Effector memory CD4-positive, alpha-beta T cell (primary cell): ENCODE results near the gene TRIOBP.
"Not testable (repeated sequence)": the region's sequence is repeated elsewhere in the genome, so short reads cannot be mapped to it uniquely, and the experiment has no call there.

ENCODE experiments used
- DNase-seq, 3 donors: peaks; one replicate each; pipeline ENCODE4 v3.0.0-alpha.2; 2020
- H3K27ac ChIP-seq: 2 replicates; pipeline ENCODE4 v1.7.0; 2013; ENCODE audit warnings: mild to moderate bottlenecking, low read length, moderate library complexity; ENCODE audit not compliant: insufficient read depth, poor library complexity, severe bottlenecking
- H3K27me3 ChIP-seq: replicated peaks from 2 replicates; pipeline ENCODE4 v1.7.0; 2013; ENCODE audit warnings: mild to moderate bottlenecking, low read length; ENCODE audit not compliant: insufficient read depth, control insufficient read depth, poor library complexity, severe bottlenecking
- H3K36me3 ChIP-seq: 2 replicates; pipeline ENCODE4 v1.7.0; 2013; ENCODE audit warnings: mild to moderate bottlenecking, low read length, moderate library complexity; ENCODE audit not compliant: control insufficient read depth, insufficient read depth
- H3K4me1 ChIP-seq: 2 replicates; pipeline ENCODE4 v1.7.0; 2013; ENCODE audit warnings: low read length, mild to moderate bottlenecking; ENCODE audit not compliant: control insufficient read depth, insufficient read depth, poor library complexity, severe bottlenecking
- H3K4me3 ChIP-seq: 2 replicates; pipeline ENCODE4 v1.7.0; 2013; ENCODE audit warnings: low read length, low read depth, mild to moderate bottlenecking; ENCODE audit not compliant: insufficient read depth, poor library complexity, severe bottlenecking
- H3K9me3 ChIP-seq: 2 replicates; pipeline ENCODE4 v1.7.0; 2013; ENCODE audit warnings: mild to moderate bottlenecking, low read length, moderate library complexity; ENCODE audit not compliant: control insufficient read depth

TRIOBP gene

DNA sequence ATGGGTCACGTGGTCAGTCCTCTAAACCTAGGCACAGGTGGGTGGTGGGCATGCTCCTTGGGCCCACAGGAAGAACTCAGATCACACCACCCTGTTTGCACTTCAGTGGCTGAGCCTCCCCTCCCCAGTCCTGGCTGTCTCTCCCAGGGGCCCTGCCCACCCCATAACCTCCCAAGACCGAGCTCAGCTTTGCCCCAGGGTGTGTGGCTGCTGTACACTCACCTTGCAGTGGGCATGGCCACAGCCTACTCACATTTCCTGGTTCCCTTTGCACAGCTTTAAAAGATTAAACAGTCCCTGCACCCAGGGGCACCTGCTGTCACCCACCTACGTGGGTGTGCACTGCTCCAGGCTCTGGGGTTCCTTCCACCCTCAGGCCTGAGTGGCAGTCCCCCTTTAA, 13.8 kb downstream of the TRIOBP start:
- no peaks in the 10 kb centered on the region for H3K27me3 ChIP-seq
- no peak overlapping the region for H3K4me3 ChIP-seq
- no peak overlapping the region for H3K27ac ChIP-seq
- H3K9me3 ChIP-seq: no peaks in the 10 kb centered on the region
- no peak for DNase-seq
- H3K4me1 ChIP-seq: no peaks in the 10 kb centered on the region
- H3K36me3 ChIP-seq: peaks cover 4% of the 10 kb centered on the region

DNA sequence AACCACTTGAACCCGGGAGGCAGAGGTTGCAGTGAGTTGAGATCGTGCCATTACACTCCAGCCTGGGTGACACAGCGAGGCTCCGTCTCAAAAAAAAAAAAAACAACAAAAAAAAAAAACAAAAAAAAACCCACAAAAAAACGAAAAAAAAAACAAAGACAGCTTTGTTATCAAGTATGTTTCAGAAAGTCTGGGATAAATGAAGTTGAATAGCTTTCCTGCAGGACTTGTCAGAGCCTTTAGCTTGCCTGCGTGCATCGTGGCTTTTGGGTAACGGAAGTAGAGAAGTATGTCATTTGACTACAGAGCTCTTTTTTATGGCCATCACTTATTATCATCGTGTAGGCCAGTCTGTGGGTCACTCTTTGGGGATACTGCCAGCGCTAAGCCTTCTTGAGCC, 14.6 kb downstream of the TRIOBP start:
- DNase-seq: no peak
- Histone ChIP-seq H3K36me3 (peaks cover 4% of the 10 kb centered on the region), H3K4me1 (no peaks in the 10 kb centered on the region), H3K27ac (no peak overlapping the region), H3K9me3 (no peaks in the 10 kb centered on the region), H3K27me3 (no peaks in the 10 kb centered on the region), H3K4me3 (no peak overlapping the region)

GRCh38 chr22:37713761-37714160, 16.9 kb downstream of the TRIOBP start:
- H3K27ac ChIP-seq: no peak overlapping the region
- no peaks in the 10 kb centered on the region for H3K9me3 ChIP-seq
- no peak for DNase-seq

DNA sequence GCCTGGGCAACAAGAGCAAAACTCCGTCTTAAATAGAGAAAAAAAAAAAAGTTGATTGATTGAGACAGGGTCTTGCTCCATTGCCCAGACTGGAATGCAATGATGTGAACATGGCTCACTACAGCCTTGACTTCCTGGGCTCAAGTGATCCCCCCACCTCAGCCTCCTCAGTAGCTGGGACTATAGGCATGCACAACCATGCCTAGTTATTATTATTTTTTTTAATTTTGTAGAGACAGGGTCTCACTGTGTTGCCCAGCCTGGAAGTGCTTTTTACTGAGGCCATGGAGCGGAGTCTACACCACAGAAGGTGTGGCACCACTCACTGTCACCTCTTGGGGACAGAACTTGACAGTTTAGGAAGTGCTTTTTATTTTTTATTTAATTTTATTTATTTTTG, 17.8 kb downstream of the TRIOBP start:
- H3K4me3 ChIP-seq: no peak overlapping the region
- no peaks in the 10 kb centered on the region for H3K27me3 ChIP-seq
- H3K27ac ChIP-seq: no peak overlapping the region
- no peak for DNase-seq
- H3K4me1 ChIP-seq: no peaks in the 10 kb centered on the region
- H3K9me3 ChIP-seq: no peaks in the 10 kb centered on the region
- H3K36me3 ChIP-seq: no peaks in the 10 kb centered on the region

More at GRCh38 chr22:37713761-37714160, 16.9 kb downstream of the TRIOBP start:
- no peak overlapping the region for H3K4me3 ChIP-seq
- peaks cover 3% of the 10 kb centered on the region for H3K36me3 ChIP-seq
- H3K27me3 ChIP-seq: no peaks in the 10 kb centered on the region
- no peaks in the 10 kb centered on the region for H3K4me1 ChIP-seq

GRCh38 chr22:37715760-37716159, 18.9 kb downstream of the TRIOBP start:
- H3K36me3 ChIP-seq: no peaks in the 10 kb centered on the region
- no peak for DNase-seq
- H3K27me3 ChIP-seq: no peaks in the 10 kb centered on the region
- H3K27ac ChIP-seq: no peak overlapping the region
- no peaks in the 10 kb centered on the region for H3K9me3 ChIP-seq
- no peaks in the 10 kb centered on the region for H3K4me1 ChIP-seq
- H3K4me3 ChIP-seq: no peak overlapping the region

- no peaks in the 10 kb centered on the region for H3K4me1 ChIP-seq
- no peak overlapping the region for H3K4me3 ChIP-seq
- H3K9me3 ChIP-seq: no peaks in the 10 kb centered on the region
- no peaks in the 10 kb centered on the region for H3K27me3 ChIP-seq
- no peak for DNase-seq
- no peaks in the 10 kb centered on the region for H3K36me3 ChIP-seq
- no peak overlapping the region for H3K27ac ChIP-seq
These were observed 19.9 kb downstream of the TRIOBP start for GRCh38 chr22:37716708-37717107.

DNA sequence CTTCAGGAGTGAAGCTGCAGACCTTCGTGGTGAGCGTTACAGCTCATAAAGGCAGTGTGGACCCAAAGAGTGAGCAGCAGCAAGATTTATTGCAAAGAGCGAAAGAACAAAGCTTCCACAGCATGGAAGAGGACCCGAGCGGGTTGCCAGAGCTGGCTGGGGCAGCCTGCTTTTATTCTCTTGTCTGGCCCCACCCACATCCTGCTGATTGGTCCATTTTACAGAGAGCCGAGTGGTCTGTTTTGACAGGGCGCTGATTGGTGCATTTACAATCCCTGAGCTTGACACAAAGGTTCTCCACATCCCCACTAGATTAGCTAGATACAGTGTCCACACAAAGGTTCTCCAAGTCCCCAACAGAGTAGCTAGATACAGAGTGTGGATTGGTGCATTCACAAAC, 20.4 kb downstream of the TRIOBP start:
- not testable (repeated sequence) for H3K9me3 ChIP-seq, H3K27me3 ChIP-seq, H3K4me3 ChIP-seq, DNase-seq, H3K27ac ChIP-seq, H3K4me1 ChIP-seq, H3K36me3 ChIP-seq

DNA sequence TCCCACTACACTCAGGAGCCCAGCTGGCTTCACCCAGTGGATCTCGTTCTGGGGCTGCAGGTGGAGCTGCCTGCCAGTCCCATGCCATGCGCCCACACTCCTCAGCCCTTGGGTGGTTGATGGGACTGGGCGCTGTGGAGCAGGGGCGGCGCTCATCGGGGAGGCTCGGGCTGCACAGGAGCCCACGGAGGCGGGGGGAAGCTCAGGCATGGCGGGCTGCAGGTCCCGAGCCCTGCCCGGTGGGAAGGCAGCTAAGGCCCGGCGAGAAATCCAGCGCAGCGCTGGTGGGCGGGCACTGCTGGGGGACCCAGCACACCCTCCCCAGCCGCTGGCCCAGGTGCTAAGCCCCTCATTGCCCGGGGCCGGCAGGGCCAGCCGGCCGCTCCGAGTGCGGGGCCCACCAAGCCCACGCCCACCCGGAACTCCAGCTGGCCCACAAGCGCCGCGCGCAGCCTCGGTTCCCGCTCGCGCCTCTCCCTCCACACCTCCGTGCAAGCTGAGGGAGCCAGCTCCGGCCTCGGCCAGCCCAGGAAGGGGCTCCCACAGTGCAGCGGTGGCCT, 21.0 kb downstream of the TRIOBP start:
- not testable (repeated sequence) for H3K9me3 ChIP-seq, H3K36me3 ChIP-seq, H3K4me3 ChIP-seq, H3K27ac ChIP-seq, H3K4me1 ChIP-seq, H3K27me3 ChIP-seq, DNase-seq

GRCh38 chr22:37725551-37726240, 28.8 kb downstream of the TRIOBP start:
- no peak for DNase-seq
- Histone ChIP-seq H3K27ac (no peak overlapping the region), H3K4me3 (no peak overlapping the region), H3K27me3 (no peaks in the 10 kb centered on the region), H3K36me3 (no peaks in the 10 kb centered on the region), H3K9me3 (no peaks in the 10 kb centered on the region), H3K4me1 (no peaks in the 10 kb centered on the region)

- no peaks in the 10 kb centered on the region for H3K9me3 ChIP-seq
- no peak overlapping the region for H3K4me3 ChIP-seq
- H3K27ac ChIP-seq: no peak overlapping the region
- no peaks in the 10 kb centered on the region for H3K27me3 ChIP-seq
- no peak for DNase-seq
- no peaks in the 10 kb centered on the region for H3K36me3 ChIP-seq
- no peaks in the 10 kb centered on the region for H3K4me1 ChIP-seq
These were observed 29.5 kb downstream of the TRIOBP start for GRCh38 chr22:37726241-37726887.
